ENCODE data around the gene PLA2G4B. TPM values are rescaled to one million over a fixed set of nuclear protein-coding genes. Genes with fewer than 3 reads are reported as not detected.
A peak's percentile ranks its signal among the peaks of the same experiment; 100 is the strongest.
"Not testable (repeated sequence)": the region's sequence is repeated elsewhere in the genome, so short reads cannot be mapped to it uniquely, and the experiment has no call there.

PLA2G4B gene
- total and polyA plus RNA-seq, 2 donors, result 1.9 to 45.4 TPM

- H3K4me1 ChIP-seq (ENCODE audit: control insufficient read depth in 2 of 2, insufficient read depth in 2 of 2, low read length in 2 of 2), result peaks cover 14 to 35% of the 10 kb centered on the region in 2 donors
- not testable (repeated sequence) for H3K27ac ChIP-seq (ENCODE audit: low read depth in 1 of 2, low read length in 1 of 2); H3K36me3 ChIP-seq (ENCODE audit: control insufficient read depth in 2 of 2, insufficient read depth in 2 of 2, low read length in 1 of 2); H3K9me3 ChIP-seq (ENCODE audit: control insufficient read depth in 2 of 2, insufficient read depth in 1 of 2, low read length in 1 of 2); H3K4me3 ChIP-seq (ENCODE audit: low read length in 2 of 2); H3K27me3 ChIP-seq (ENCODE audit: control insufficient read depth in 2 of 2, insufficient read depth in 1 of 2, low read length in 1 of 2)
- 9% methylated on average over 4 of the region's 4 CpGs for WGBS
- DNase-seq (ENCODE audit: low read depth in 6 of 9, low spot score in 9 of 9), result peak in 1 of 9 donors; percentile 33
These were observed 7.4 kb upstream of the PLA2G4B start for GRCh38 chr15:41831291-41831690.

DNA sequence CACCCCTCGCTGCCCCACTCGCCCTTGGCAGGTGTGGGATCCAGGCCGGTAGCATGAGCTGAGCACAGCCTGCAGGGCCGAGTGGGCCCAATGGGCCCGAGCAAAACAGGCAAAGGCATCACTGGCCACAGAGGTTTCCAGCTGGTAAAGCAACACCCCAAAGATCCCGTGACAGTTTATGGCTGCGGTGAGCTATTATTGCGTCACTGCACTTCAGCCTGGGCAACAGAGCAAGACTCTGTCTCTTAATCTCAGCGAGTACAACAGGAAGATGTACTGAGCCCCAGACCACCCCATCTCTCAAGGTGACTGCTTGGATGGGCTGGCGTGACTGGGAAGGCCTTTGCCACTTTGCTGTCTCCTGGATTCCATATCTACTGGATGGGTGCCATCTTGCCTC is 6.4 kb upstream of the PLA2G4B start:
- Histone ChIP-seq H3K36me3 (ENCODE audit: control insufficient read depth in 2 of 2, insufficient read depth in 2 of 2, low read length in 1 of 2) (peaks cover 0 to 9% of the 10 kb centered on the region in 2 donors), H3K9me3 (ENCODE audit: control insufficient read depth in 2 of 2, insufficient read depth in 1 of 2, low read length in 1 of 2) (no peaks in the 10 kb centered on the region), H3K27ac (ENCODE audit: low read depth in 1 of 2, low read length in 1 of 2) (no peak overlapping the region), H3K4me3 (ENCODE audit: low read length in 2 of 2) (no peak overlapping the region), H3K4me1 (ENCODE audit: control insufficient read depth in 2 of 2, insufficient read depth in 2 of 2, low read length in 2 of 2) (peaks cover 14 to 33% of the 10 kb centered on the region in 2 donors), H3K27me3 (ENCODE audit: control insufficient read depth in 2 of 2, insufficient read depth in 1 of 2, low read length in 1 of 2) (peaks cover 0 to 3% of the 10 kb centered on the region in 2 donors)
- 98% methylated on average over 10 of the region's 10 CpGs for WGBS
- DNase-seq (ENCODE audit: low read depth in 6 of 9, low spot score in 9 of 9), result no peak

GRCh38 chr15:41832875-41833274 is 5.8 kb upstream of the PLA2G4B start:
- Histone ChIP-seq H3K4me3 (ENCODE audit: low read length in 2 of 2) (no peak overlapping the region), H3K9me3 (ENCODE audit: control insufficient read depth in 2 of 2, insufficient read depth in 1 of 2, low read length in 1 of 2) (no peaks in the 10 kb centered on the region), H3K4me1 (ENCODE audit: control insufficient read depth in 2 of 2, insufficient read depth in 2 of 2, low read length in 2 of 2) (peaks cover 14 to 29% of the 10 kb centered on the region in 2 donors), H3K36me3 (ENCODE audit: control insufficient read depth in 2 of 2, insufficient read depth in 2 of 2, low read length in 1 of 2) (peaks cover 0 to 11% of the 10 kb centered on the region in 2 donors), H3K27me3 (ENCODE audit: control insufficient read depth in 2 of 2, insufficient read depth in 1 of 2, low read length in 1 of 2) (peaks cover 0 to 3% of the 10 kb centered on the region in 2 donors), H3K27ac (ENCODE audit: low read depth in 1 of 2, low read length in 1 of 2) (no peak overlapping the region)
- 47% methylated on average over 3 of the region's 3 CpGs for WGBS
- DNase-seq (ENCODE audit: low read depth in 6 of 9, low spot score in 9 of 9), result peak in 1 of 9 donors; percentile 21

- Histone ChIP-seq H3K4me3 (ENCODE audit: low read length in 2 of 2) (no peak overlapping the region), H3K27ac (ENCODE audit: low read depth in 1 of 2, low read length in 1 of 2) (no peak overlapping the region), H3K27me3 (ENCODE audit: control insufficient read depth in 2 of 2, insufficient read depth in 1 of 2, low read length in 1 of 2) (no peaks in the 10 kb centered on the region), H3K36me3 (ENCODE audit: control insufficient read depth in 2 of 2, insufficient read depth in 2 of 2, low read length in 1 of 2) (peaks cover 0 to 15% of the 10 kb centered on the region in 2 donors), H3K9me3 (ENCODE audit: control insufficient read depth in 2 of 2, insufficient read depth in 1 of 2, low read length in 1 of 2) (no peaks in the 10 kb centered on the region), H3K4me1 (ENCODE audit: control insufficient read depth in 2 of 2, insufficient read depth in 2 of 2, low read length in 2 of 2) (peaks cover 7 to 28% of the 10 kb centered on the region in 2 donors)
- DNase-seq (ENCODE audit: low read depth in 6 of 9, low spot score in 9 of 9), result no peak
- 97% methylated on average over 3 of the region's 3 CpGs for WGBS
These were observed 4.6 kb upstream of the PLA2G4B start for GRCh38 chr15:41834096-41834495.

GRCh38 chr15:41836073-41836472 is 2.6 kb upstream of the PLA2G4B start:
- H3K4me1 ChIP-seq (ENCODE audit: control insufficient read depth in 2 of 2, insufficient read depth in 2 of 2, low read length in 2 of 2), result peaks cover 5 to 20% of the 10 kb centered on the region in 2 donors
- DNase-seq (ENCODE audit: low read depth in 6 of 9, low spot score in 9 of 9), result no peak
- H3K27me3 ChIP-seq (ENCODE audit: control insufficient read depth in 2 of 2, insufficient read depth in 1 of 2, low read length in 1 of 2), result no peaks in the 10 kb centered on the region
- WGBS, result 71% methylated on average over 6 of the region's 6 CpGs
- H3K36me3 ChIP-seq (ENCODE audit: control insufficient read depth in 2 of 2, insufficient read depth in 2 of 2, low read length in 1 of 2), result peaks cover 0 to 16% of the 10 kb centered on the region in 2 donors
- no peaks in the 10 kb centered on the region for H3K9me3 ChIP-seq (ENCODE audit: control insufficient read depth in 2 of 2, insufficient read depth in 1 of 2, low read length in 1 of 2)
- H3K4me3 ChIP-seq (ENCODE audit: low read length in 2 of 2), result no peak overlapping the region
- H3K27ac ChIP-seq (ENCODE audit: low read depth in 1 of 2, low read length in 1 of 2), result no peak overlapping the region

- H3K4me1 ChIP-seq (ENCODE audit: control insufficient read depth in 2 of 2, insufficient read depth in 2 of 2, low read length in 2 of 2), result peaks cover 0 to 12% of the 10 kb centered on the region in 2 donors
- no peak overlapping the region for H3K27ac ChIP-seq (ENCODE audit: low read depth in 1 of 2, low read length in 1 of 2)
- no peak for DNase-seq (ENCODE audit: low read depth in 6 of 9, low spot score in 9 of 9)
- H3K4me3 ChIP-seq (ENCODE audit: low read length in 2 of 2), result no peak overlapping the region
- no peaks in the 10 kb centered on the region for H3K27me3 ChIP-seq (ENCODE audit: control insufficient read depth in 2 of 2, insufficient read depth in 1 of 2, low read length in 1 of 2)
- 92% methylated on average over 23 of the region's 23 CpGs for WGBS
- H3K36me3 ChIP-seq (ENCODE audit: control insufficient read depth in 2 of 2, insufficient read depth in 2 of 2, low read length in 1 of 2), result peaks cover 0 to 23% of the 10 kb centered on the region in 2 donors
- H3K9me3 ChIP-seq (ENCODE audit: control insufficient read depth in 2 of 2, insufficient read depth in 1 of 2, low read length in 1 of 2), result no peaks in the 10 kb centered on the region
These were observed 1.8 kb upstream of the PLA2G4B start for GRCh38 chr15:41836713-41837454.

- H3K4me3 ChIP-seq (ENCODE audit: low read length in 2 of 2), result no peak overlapping the region
- H3K36me3 ChIP-seq (ENCODE audit: control insufficient read depth in 2 of 2, insufficient read depth in 2 of 2, low read length in 1 of 2), result peaks cover 8 to 20% of the 10 kb centered on the region in 2 donors
- H3K4me1 ChIP-seq (ENCODE audit: control insufficient read depth in 2 of 2, insufficient read depth in 2 of 2, low read length in 2 of 2), result no peaks in the 10 kb centered on the region
- H3K27me3 ChIP-seq (ENCODE audit: control insufficient read depth in 2 of 2, insufficient read depth in 1 of 2, low read length in 1 of 2), result no peaks in the 10 kb centered on the region
- no peaks in the 10 kb centered on the region for H3K9me3 ChIP-seq (ENCODE audit: control insufficient read depth in 2 of 2, insufficient read depth in 1 of 2, low read length in 1 of 2)
- H3K27ac ChIP-seq (ENCODE audit: low read depth in 1 of 2, low read length in 1 of 2), result no peak overlapping the region
- 98% methylated on average over 16 of the region's 16 CpGs for WGBS
- no peak for DNase-seq (ENCODE audit: low read depth in 6 of 9, low spot score in 9 of 9)
These were observed 1.3 kb downstream of the PLA2G4B start for GRCh38 chr15:41839781-41840491.

DNA sequence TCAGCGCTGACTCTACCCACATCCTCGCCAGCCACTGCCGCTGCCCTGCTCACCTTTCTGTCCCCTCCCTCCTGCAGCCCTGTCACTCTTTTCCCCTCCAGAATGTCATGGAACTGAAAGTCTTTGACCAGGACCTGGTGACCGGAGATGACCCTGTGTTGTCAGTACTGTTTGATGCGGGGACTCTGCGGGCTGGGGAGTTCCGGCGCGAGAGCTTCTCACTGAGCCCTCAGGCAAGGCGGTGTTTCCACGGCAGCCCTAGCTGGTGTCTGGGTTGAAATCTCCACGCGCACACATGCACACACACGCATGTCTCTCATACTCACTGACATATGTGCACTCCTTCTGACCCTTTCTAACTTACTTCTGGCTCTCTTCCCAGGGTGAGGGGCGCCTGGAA is 2.0 kb downstream of the PLA2G4B start:
- WGBS, result 99% methylated on average over 15 of the region's 15 CpGs
- Histone ChIP-seq H3K36me3 (ENCODE audit: control insufficient read depth in 2 of 2, insufficient read depth in 2 of 2, low read length in 1 of 2) (peaks cover 9 to 22% of the 10 kb centered on the region in 2 donors), H3K9me3 (ENCODE audit: control insufficient read depth in 2 of 2, insufficient read depth in 1 of 2, low read length in 1 of 2) (no peaks in the 10 kb centered on the region), H3K4me1 (ENCODE audit: control insufficient read depth in 2 of 2, insufficient read depth in 2 of 2, low read length in 2 of 2) (no peaks in the 10 kb centered on the region), H3K4me3 (ENCODE audit: low read length in 2 of 2) (no peak overlapping the region), H3K27me3 (ENCODE audit: control insufficient read depth in 2 of 2, insufficient read depth in 1 of 2, low read length in 1 of 2) (no peaks in the 10 kb centered on the region), H3K27ac (ENCODE audit: low read depth in 1 of 2, low read length in 1 of 2) (no peak overlapping the region)
- no peak for DNase-seq (ENCODE audit: low read depth in 6 of 9, low spot score in 9 of 9)

DNA sequence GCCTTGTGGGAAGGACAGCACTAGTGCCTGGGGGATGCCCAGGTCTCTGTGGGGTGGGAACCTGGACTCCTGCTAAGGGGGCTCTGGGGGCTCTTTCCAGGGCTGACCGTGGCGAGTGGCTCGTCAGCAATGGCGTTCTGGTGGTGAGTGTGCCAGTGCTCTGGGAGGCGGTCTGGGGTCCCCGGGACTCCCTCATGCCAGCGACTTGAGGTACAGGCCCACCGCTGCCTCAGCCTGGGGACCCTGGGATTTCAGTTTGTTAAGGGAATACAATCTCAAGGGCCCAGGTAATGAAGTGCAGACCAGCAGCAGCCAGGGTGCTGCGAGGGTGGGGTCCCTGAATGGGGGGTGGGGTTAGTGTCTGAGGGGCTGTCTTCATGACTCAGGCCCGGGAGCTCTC is 2.5 kb downstream of the PLA2G4B start:
- Histone ChIP-seq H3K4me3 (ENCODE audit: low read length in 2 of 2) (no peak overlapping the region), H3K9me3 (ENCODE audit: control insufficient read depth in 2 of 2, insufficient read depth in 1 of 2, low read length in 1 of 2) (no peaks in the 10 kb centered on the region), H3K27ac (ENCODE audit: low read depth in 1 of 2, low read length in 1 of 2) (no peak overlapping the region), H3K4me1 (ENCODE audit: control insufficient read depth in 2 of 2, insufficient read depth in 2 of 2, low read length in 2 of 2) (no peaks in the 10 kb centered on the region), H3K36me3 (ENCODE audit: control insufficient read depth in 2 of 2, insufficient read depth in 2 of 2, low read length in 1 of 2) (peaks cover 13 to 27% of the 10 kb centered on the region in 2 donors), H3K27me3 (ENCODE audit: control insufficient read depth in 2 of 2, insufficient read depth in 1 of 2, low read length in 1 of 2) (no peaks in the 10 kb centered on the region)
- DNase-seq (ENCODE audit: low read depth in 6 of 9, low spot score in 9 of 9), result no peak
- 97% methylated on average over 10 of the region's 10 CpGs for WGBS

Data from thymus (tissue), 11 donors.